Erythroblast (primary cell): ENCODE data around the gene SC5D.

Source experiments
- GATA1 ChIP-seq: IDR thresholded peaks from 2 replicates; pipeline ENCODE4 v1.6.1; 2011; ENCODE audit warnings: low read depth, mild to moderate bottlenecking, control low read depth, low read length, moderate library complexity
- POLR2A ChIP-seq: IDR thresholded peaks from 2 replicates; pipeline ENCODE4 v1.6.1; 2011; ENCODE audit warnings: mild to moderate bottlenecking, low read length

DNA sequence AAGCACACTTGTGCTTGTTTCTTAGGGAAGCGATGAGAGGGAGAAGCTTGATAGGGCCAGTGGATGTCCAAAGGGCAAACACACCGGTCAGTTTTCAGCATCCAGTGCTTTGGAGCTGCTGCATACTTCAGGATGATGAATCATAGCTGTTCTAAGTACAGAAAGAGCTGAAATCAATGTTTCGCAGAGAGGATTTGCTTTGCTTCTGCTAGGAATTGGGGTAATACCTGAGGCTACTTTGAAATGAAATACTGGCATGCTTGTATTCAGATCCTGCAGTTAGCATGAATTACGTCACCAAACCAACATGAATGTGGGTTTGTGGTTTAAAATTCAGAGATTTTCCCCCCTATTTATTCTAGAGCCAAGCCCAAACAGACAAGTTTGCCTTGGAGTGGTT lies 41.7 kb upstream of the SC5D start:
- no peak for TF ChIP-seq POLR2A
- no peak for TF ChIP-seq GATA1
